ENCODE data around the gene CACNB1.

Gene CACNB1

GRCh38 chr17:39225308-39225958, 28.0 kb upstream of the CACNB1 start, which contains the start of gene STAC2:
Gene STAC2, minus strand, starts transcription at chr17:39225945. Its CDS starts 443 bp downstream, at chr17:39225502.
- no peak for DNase-seq

- no peak for DNase-seq
These were observed 27.4 kb upstream of the CACNB1 start for GRCh38 chr17:39224778-39225307.

DNA sequence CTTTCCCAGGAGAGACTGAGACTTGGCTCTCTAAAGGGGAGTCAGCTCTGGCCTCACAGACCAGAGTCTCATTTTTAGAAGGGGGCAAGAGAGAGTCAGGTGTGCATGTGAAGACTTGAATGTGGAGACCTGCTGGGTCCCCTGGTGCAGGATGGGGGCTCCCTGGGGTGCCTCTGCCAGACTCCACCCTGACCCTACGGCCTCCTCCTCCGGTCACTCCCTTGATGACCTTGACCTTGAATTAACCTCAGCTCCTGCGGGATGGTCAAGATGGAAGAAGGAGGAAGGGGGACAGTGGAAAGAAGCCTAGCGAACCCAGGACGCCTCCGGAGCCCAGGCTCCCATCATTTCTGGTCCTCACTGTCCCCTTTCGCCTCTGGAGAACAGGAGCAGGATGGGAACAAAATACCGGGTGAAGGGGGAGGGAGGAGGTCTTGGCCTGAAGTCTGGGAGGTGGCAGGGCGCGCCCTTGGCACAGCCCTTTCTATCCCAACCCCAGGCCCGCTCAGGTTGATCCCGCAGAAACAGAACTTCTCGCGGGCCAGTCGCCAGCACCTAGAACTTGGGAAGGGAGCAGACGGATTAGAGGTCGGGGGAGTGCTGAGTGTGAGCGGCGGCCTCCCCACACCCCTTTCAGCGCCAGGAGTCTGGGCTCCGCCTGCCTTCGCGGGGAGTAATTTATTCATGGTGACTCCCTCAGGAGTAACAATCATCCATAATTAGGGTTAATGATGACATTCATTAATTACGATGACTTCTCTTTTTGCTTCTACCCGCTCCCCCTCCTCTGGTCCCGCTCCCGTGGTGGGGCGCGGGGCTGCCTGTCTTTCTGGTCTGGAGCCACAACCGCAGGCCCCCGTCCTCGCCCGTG, 26.7 kb upstream of the CACNB1 start:
- DNase-seq: no peak

DNA sequence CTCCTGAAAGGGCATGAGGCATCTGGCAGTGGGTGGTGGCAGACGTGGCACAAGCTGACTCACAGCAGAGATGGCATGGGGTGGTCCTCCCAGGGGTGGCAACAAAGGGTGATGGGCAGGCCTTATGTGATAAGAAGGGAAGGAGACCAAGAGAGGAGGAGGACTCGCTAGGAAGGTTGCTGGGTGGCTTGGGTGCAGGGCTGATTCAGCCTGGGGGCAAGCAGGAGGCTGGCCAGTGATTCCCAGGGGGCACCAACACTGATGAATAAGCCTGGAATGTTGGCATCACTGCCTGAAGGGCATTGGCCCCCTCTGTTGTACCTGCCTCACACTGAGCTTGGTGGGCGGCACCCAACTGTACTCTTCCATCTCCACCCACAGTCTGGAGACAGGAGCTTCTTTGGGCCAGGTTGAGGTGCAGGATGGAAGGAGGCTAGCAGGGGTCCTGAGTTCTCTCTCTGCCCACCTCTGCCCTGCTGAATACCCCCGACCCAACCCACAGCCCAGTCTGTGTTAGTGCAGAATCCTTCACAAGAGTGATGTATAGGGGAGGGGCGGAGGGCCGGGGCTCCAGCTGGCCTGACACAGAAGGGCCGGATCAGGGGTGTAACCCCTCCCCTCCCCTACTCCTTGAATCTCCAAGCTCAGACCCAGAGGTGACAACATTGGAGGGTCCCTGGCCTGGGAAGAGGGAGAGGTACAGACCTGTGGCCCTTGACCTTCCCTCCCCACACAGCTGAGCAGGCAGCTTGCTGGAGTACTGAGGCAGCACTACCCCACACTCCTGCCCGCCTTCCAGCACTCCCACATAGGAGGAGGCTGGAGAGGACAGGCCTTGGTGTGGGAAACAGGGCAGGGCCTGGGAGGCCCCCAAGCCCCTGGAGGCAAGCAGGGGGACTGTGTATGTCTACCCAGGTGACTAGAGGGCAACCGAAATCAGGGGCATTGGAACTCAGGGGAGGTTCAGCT, 25.7 kb upstream of the CACNB1 start:
- DNase-seq: no peak

DNA sequence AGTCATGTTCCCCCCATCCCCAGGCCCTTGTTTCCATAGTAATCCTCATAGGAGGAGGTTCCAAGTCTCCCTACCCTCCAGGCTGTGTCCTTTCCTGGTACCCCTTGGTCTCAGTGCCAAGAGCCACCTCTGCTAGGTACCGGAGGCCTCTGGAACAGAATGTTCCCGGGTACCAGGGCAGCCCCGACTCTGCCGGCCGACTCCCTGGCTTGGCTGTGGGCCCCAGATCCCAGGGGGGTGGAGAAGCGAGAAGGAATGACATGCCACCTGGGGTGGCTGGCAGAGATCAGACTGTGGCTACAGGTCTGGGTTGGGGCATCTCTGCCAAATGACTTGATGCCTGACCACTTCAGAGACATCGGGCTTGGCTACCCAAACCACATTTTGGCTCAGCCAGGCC, 24.7 kb upstream of the CACNB1 start:
- DNase-seq: no peak

- DNase-seq: no peak
These were observed 24.1 kb upstream of the CACNB1 start for GRCh38 chr17:39221572-39221971.

DNA sequence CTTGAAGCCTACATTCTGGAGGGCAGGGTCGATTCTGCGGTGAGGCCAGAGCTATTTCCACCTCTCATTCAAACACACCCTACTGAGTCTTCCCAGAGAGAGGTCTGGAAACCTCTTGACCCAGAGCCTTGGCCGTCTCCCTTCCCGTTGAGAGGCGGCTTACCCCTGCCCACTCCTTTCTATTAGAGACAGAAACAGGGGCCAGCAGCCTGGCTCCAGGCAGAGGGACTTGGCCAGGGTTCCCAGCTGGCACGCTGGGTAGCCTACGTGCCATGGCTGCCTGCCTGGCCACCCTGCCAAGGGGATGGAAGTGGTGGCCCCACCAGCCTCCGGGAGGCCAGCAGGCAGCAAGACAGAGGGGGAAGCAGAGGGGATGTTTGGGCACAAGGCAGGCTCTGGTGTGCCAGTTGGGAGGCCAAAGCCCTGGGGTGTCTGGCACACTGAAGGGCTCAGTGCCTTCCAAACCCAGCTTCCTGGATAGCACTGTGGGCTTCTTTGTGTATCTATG, 22.2 kb upstream of the CACNB1 start:
- DNase-seq: no peak

GRCh38 chr17:39218906-39219305, 21.4 kb upstream of the CACNB1 start:
- DNase-seq: no peak

DNA sequence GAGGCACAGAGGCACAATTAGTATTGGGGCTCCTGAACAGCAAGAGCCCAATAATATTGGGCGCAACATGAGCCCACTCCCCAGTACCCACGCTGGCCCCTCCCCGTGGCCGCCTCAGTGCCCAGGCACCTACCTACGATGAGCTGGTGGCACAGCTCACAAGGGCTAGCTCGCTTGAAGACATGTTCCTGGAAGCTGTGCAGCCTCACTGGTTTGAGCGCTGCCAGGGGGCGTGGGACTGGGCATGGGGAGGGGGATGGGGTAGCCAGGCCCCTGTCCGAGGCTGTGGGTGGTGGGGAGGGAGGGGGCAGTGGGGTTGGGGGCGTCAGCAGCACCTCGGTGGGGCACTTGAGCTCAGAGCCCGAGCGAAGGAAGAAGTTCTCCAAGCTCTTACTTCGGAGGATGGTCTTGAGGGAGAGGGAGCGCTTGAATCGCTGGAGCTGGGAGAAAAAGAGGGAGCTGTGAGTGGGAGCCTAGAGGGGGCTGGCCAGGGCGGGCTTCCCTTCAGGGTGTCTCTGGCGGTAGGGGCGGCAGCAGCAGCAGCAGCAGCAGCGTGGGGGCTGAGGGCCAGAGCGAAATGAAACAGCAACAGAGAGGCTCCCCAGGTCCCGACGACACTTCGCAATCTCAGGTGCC, 20.4 kb upstream of the CACNB1 start:
- no peak for DNase-seq

GRCh38 chr17:39213852-39214251, 16.4 kb upstream of the CACNB1 start:
- no peak for DNase-seq

- no peak for DNase-seq
These were observed 15.5 kb upstream of the CACNB1 start for GRCh38 chr17:39212841-39213480.

GRCh38 chr17:39212195-39212810, 14.8 kb upstream of the CACNB1 start:
- no peak for DNase-seq

DNA sequence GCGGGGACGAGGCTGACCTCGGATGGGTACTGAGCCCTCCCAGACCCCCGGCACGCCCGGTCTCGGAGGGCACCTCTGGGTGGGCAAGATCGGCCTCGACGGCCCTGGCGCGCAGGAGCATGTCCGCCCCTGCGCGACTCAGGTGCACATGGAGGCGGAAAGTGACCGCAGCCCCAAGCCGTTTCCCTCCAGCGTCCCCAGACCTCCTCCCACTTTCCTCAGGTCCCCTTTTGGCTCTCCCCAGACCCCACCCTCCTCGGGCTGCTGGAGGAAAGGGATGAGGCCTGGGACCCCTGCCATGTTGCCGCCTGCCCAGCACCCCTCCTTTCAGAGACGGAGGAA, 12.6 kb upstream of the CACNB1 start:
- no peak for DNase-seq

GRCh38 chr17:39209317-39210092, 12.0 kb upstream of the CACNB1 start:
- peak; percentile 78 for DNase-seq

GRCh38 chr17:39208893-39209292, 11.4 kb upstream of the CACNB1 start:
- DNase-seq: peak; percentile 45

DNA sequence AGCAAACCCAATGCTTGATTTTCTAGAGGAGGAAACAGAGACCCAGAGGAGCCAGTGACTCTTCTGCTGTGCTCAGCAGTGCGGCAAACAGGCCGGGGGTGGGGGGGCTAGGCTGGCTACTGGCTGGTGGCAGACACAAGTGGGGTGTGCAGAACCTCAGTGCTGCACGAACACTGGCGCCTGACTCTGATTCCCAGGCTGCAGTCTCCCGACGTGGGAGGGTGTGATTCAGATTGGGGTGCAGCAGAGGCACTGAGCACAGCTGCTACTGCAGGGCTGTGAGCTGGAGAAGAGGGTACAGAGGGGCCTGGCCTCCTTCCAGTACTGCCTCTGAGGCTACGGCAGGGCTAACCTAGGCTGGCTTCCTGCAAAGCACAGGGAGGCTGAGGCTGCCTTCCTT, 10.7 kb upstream of the CACNB1 start:
- peak; percentile 38 for DNase-seq

DNA sequence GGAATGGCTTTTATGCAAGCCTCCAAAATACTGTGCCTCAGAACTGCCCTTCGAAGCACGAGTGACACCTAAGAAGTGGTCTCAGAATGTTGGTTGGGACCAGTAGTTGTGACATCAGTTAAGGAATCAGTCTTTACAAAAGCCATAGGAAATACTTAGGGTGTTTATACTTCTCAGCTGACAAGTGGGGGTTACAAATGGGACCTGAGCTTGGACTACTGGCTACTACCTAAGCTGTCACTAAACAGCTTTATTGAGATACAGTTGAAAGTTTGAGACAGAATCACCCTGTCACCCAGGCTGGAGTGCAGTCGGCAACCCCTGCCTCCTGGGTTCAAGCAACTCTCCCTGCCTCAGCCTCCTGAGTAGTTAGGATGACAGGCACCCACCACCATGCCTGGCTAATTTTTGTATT, 7.7 kb upstream of the CACNB1 start:
- DNase-seq: no peak

- DNase-seq: no peak
These were observed 6.8 kb upstream of the CACNB1 start for GRCh38 chr17:39204245-39204644.

DNA sequence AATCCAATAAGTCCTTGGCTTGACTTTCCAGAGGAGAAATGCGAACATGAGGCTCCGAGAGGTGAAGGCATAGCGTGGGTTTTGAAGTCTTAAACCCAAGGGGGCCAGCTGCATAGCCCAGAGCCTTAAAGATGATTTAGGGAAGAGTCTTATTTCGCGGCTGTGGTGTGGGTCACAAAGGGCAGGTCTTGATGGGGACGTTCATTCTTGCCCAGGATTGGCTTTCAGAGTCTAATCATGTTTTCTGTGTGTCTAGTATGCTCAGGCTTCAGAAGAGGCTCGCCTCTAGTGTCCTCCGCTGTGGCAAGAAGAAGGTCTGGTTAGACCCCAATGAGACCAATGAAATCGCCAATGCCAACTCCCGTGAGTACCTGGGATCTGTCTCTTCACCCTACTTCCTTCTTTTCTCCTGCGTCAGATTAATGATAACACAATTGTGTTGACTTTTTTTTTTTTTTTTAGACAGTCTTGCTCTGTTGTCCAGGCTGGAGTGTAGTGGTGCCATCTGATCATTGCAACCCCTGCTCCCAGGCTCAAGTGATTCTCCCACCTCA, 3.6 kb upstream of the CACNB1 start:
- no peak for DNase-seq
